Measurements from ENCODE around the gene OR10P1. TPM values are rescaled to one million over a fixed set of nuclear protein-coding genes. Genes with fewer than 3 reads are reported as not detected.
"Not testable (repeated sequence)": the region's sequence is repeated elsewhere in the genome, so short reads cannot be mapped to it uniquely, and the experiment has no call there.

OR10P1 gene
- total RNA-seq, 8 experiments from 2014 or later: 0.25 to 1.1 (median 0.45) TPM; not detected in 5

DNA sequence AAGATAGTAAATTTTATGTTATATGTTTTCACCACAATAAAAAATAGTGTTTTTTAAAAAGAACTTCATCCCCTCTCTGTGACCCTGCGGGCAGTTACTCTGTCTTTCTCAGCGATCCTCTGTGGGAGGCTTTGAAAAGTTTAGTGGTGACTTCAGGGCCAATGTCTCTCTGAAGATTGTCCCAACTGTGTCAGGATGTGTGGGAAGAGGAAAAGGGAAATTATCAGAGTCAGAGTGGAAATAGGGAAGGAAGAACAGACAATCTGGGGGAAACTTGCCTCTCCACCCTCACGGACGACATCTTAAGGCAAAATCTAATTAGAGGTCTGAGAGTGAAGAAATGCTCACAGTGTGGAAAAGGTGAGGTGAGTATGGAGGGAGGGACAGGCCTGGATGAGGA is 3.5 kb upstream of the OR10P1 start:
- in situ Hi-C loops (cut with MboI; ENCODE audit: low pct_unique_long_range_greater_than_20kb in 2 of 9, low sequenced_read_pairs in 9 of 9, unreplicated experiment in 9 of 9): loop anchor here in 3 of 9 experiments (25.0 kb wide), 1 partner anchor 446 kb away; no protein-coding TSS in a partner anchor
- H3K4me3 ChIP-seq: no peak overlapping the region
- H3K27ac ChIP-seq: no peak overlapping the region
- ATAC-seq (replicated peaks in 6 of 8): no peak
- no peaks in the 10 kb centered on the region for H3K4me1 ChIP-seq (replicated peaks in 1 of 2)
- 0 to 100% (median 80%) methylated on average over 1 to 4 of the region's 4 CpGs for WGBS, 10 experiments

- Histone ChIP-seq H3K4me3 (no peak overlapping the region), H3K27ac (no peak overlapping the region), H3K4me1 (replicated peaks in 1 of 2) (no peaks in the 10 kb centered on the region)
- WGBS, 10 experiments: 19 to 100% (median 70%) methylated on average over 1 to 5 of the region's 6 CpGs
- in situ Hi-C loops (cut with MboI; ENCODE audit: low pct_unique_long_range_greater_than_20kb in 2 of 9, low sequenced_read_pairs in 9 of 9, unreplicated experiment in 9 of 9): loop anchor here in 3 of 9 experiments (25.0 kb wide), 1 partner anchor 449 kb away; no protein-coding TSS in a partner anchor
- ATAC-seq (replicated peaks in 6 of 8): no peak
Measured at GRCh38 chr12:55636116-55636655, 506 bp upstream of the OR10P1 start.

DNA sequence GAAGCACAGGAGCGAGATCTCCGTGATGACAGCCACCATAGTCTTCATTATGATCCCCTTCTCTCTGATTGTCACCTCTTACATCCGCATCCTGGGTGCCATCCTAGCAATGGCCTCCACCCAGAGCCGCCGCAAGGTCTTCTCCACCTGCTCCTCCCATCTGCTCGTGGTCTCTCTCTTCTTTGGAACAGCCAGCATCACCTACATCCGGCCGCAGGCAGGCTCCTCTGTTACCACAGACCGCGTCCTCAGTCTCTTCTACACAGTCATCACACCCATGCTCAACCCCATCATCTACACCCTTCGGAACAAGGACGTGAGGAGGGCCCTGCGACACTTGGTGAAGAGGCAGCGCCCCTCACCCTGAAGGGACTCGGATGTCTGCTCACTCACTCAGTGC is 775 bp downstream of the OR10P1 start:
- Histone ChIP-seq H3K4me3 (no peak overlapping the region), H3K4me1 (replicated peaks in 1 of 2) (no peaks in the 10 kb centered on the region), H3K27ac (no peak overlapping the region)
- 0 to 92% (median 72%) methylated on average over 1 to 10 of the region's 15 CpGs; no CpG with 5 or more reads in 3 of the 10 experiments for WGBS, 10 experiments
- in situ Hi-C loops (cut with MboI; ENCODE audit: low pct_unique_long_range_greater_than_20kb in 2 of 9, low sequenced_read_pairs in 9 of 9, unreplicated experiment in 9 of 9): loop anchor here in 3 of 9 experiments (25.0 kb wide), 1 partner anchor 450 kb away; no protein-coding TSS in a partner anchor
- ATAC-seq (replicated peaks in 6 of 8): no peak

GRCh38 chr12:55641595-55641994 is 4.9 kb downstream of the OR10P1 start:
- ATAC-seq (replicated peaks in 6 of 8): no peak

DNA sequence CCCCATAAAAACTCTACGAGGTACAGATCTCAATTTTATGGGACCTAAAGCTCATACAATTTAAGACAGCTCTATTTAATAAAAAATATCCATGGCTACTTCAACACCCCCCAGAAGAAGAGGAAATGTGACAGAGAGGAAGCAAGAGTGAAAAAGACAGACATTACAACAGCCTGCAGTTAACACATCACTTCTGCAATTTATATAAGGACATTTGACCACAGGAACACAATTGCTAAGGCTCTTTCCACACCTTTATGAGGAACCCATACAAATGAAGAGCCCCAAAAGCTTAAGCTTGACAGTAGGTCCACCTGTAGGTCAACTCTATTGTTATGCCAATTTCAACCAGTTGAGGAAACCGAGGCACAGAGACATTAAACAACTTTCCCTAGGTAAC is 5.6 kb downstream of the OR10P1 start:
- no peak overlapping the region for H3K4me3 ChIP-seq
- ATAC-seq (replicated peaks in 6 of 8): no peak
- in situ Hi-C loops (cut with MboI; ENCODE audit: low pct_unique_long_range_greater_than_20kb in 2 of 9, low sequenced_read_pairs in 9 of 9, unreplicated experiment in 9 of 9): loop anchor here in 3 of 9 experiments (25.0 kb wide), 1 partner anchor 455 kb away; no protein-coding TSS in a partner anchor
- H3K4me1 ChIP-seq (replicated peaks in 1 of 2): no peaks in the 10 kb centered on the region
- 11 to 71% (median 40%) methylated on average over 1 to 2 of the region's 2 CpGs; no CpG with 5 or more reads in 1 of the 10 experiments for WGBS, 10 experiments
- no peak overlapping the region for H3K27ac ChIP-seq

More at GRCh38 chr12:55641595-55641994, 4.9 kb downstream of the OR10P1 start:
- Histone ChIP-seq H3K27ac (no peak overlapping the region), H3K4me3 (no peak overlapping the region), H3K4me1 (replicated peaks in 1 of 2) (no peaks in the 10 kb centered on the region)
- WGBS, 10 experiments: 15 to 80% (median 49%) methylated on average over 2 to 5 of the region's 7 CpGs; no CpG with 5 or more reads in 4 of the 10 experiments
- in situ Hi-C loops (cut with MboI; ENCODE audit: low pct_unique_long_range_greater_than_20kb in 2 of 9, low sequenced_read_pairs in 9 of 9, unreplicated experiment in 9 of 9): loop anchor here in 3 of 9 experiments (25.0 kb wide), 1 partner anchor 454 kb away; no protein-coding TSS in a partner anchor

- 46 to 93% (median 62%) methylated on average over 1 to 5 of the region's 7 CpGs; no CpG with 5 or more reads in 2 of the 10 experiments for WGBS, 10 experiments
- Histone ChIP-seq H3K27ac (no peak overlapping the region), H3K4me3 (no peak overlapping the region), H3K4me1 (replicated peaks in 1 of 2) (no peaks in the 10 kb centered on the region)
- in situ Hi-C loops (cut with MboI; ENCODE audit: low pct_unique_long_range_greater_than_20kb in 2 of 9, low sequenced_read_pairs in 9 of 9, unreplicated experiment in 9 of 9): loop anchor here in 3 of 9 experiments (25.0 kb wide), 1 partner anchor 455 kb away; no protein-coding TSS in a partner anchor
- ATAC-seq (replicated peaks in 6 of 8): peak in 1 of 8 experiments; percentile 44
Measured at GRCh38 chr12:55642669-55643068, 6.0 kb downstream of the OR10P1 start.

- no peak for ATAC-seq (replicated peaks in 6 of 8)
- in situ Hi-C loops (cut with MboI; ENCODE audit: low pct_unique_long_range_greater_than_20kb in 2 of 9, low sequenced_read_pairs in 9 of 9, unreplicated experiment in 9 of 9): loop anchor here in 3 of 9 experiments (25.0 kb wide), 1 partner anchor 457 kb away; no protein-coding TSS in a partner anchor
- Histone ChIP-seq H3K27ac (no peak overlapping the region), H3K4me1 (replicated peaks in 1 of 2) (no peaks in the 10 kb centered on the region), H3K4me3 (no peak overlapping the region)
- WGBS, 10 experiments: 20 to 100% (median 56%) methylated on average over 1 of the region's 1 CpG; no CpG with 5 or more reads in 2 of the 10 experiments
Measured at GRCh38 chr12:55644591-55644990, 7.9 kb downstream of the OR10P1 start.

- in situ Hi-C loops (cut with MboI; ENCODE audit: low pct_unique_long_range_greater_than_20kb in 2 of 9, low sequenced_read_pairs in 9 of 9, unreplicated experiment in 9 of 9): loop anchor here in 3 of 9 experiments (25.0 kb wide), 1 partner anchor 460 kb away; no protein-coding TSS in a partner anchor
- Histone ChIP-seq H3K4me3 (no peak overlapping the region), H3K27ac (no peak overlapping the region), H3K4me1 (replicated peaks in 1 of 2) (no peaks in the 10 kb centered on the region)
- no peak for ATAC-seq (replicated peaks in 6 of 8)
- WGBS, 10 experiments: 50 to 100% (median 80%) methylated on average over 1 to 5 of the region's 5 CpGs; no CpG with 5 or more reads in 1 of the 10 experiments
Measured at GRCh38 chr12:55647027-55647426, 10.3 kb downstream of the OR10P1 start.

GRCh38 chr12:55650620-55651298 is 14.1 kb downstream of the OR10P1 start:
- peak in 2 of 8 experiments; percentile 24 to 57 for ATAC-seq (replicated peaks in 6 of 8)
- in situ Hi-C loops (cut with MboI; ENCODE audit: low pct_unique_long_range_greater_than_20kb in 2 of 9, low sequenced_read_pairs in 9 of 9, unreplicated experiment in 9 of 9); H3K27ac ChIP-seq; H3K4me3 ChIP-seq; H3K4me1 ChIP-seq (replicated peaks in 1 of 2): not testable (repeated sequence)
- 27 to 100% (median 69%) methylated on average over 1 to 4 of the region's 4 CpGs for WGBS, 10 experiments

- peak in 2 of 8 experiments; percentile 54 to 69 for ATAC-seq (replicated peaks in 6 of 8)
- no peak overlapping the region for H3K4me3 ChIP-seq
- H3K4me1 ChIP-seq (replicated peaks in 1 of 2): no peaks in the 10 kb centered on the region
- in situ Hi-C loops (cut with MboI; ENCODE audit: low pct_unique_long_range_greater_than_20kb in 2 of 9, low sequenced_read_pairs in 9 of 9, unreplicated experiment in 9 of 9): no loop called here
- 0 to 80% (median 54%) methylated on average over 1 to 5 of the region's 5 CpGs; no CpG with 5 or more reads in 4 of the 10 experiments for WGBS, 10 experiments
- no peak overlapping the region for H3K27ac ChIP-seq
Measured at GRCh38 chr12:55651299-55651683, 14.6 kb downstream of the OR10P1 start.

- H3K4me3 ChIP-seq: no peak overlapping the region
- 0 to 90% (median 40%) methylated on average over 1 to 3 of the region's 3 CpGs; no CpG with 5 or more reads in 3 of the 10 experiments for WGBS, 10 experiments
- ATAC-seq (replicated peaks in 6 of 8): no peak
- in situ Hi-C loops (cut with MboI; ENCODE audit: low pct_unique_long_range_greater_than_20kb in 2 of 9, low sequenced_read_pairs in 9 of 9, unreplicated experiment in 9 of 9): no loop called here
- no peaks in the 10 kb centered on the region for H3K4me1 ChIP-seq (replicated peaks in 1 of 2)
- no peak overlapping the region for H3K27ac ChIP-seq
Measured at GRCh38 chr12:55652352-55652751, 15.7 kb downstream of the OR10P1 start.

- ATAC-seq (replicated peaks in 6 of 8): no peak
- WGBS, 10 experiments: 33 to 70% (median 49%) methylated on average over 1 to 3 of the region's 3 CpGs; no CpG with 5 or more reads in 6 of the 10 experiments
- in situ Hi-C loops (cut with MboI; ENCODE audit: low pct_unique_long_range_greater_than_20kb in 2 of 9, low sequenced_read_pairs in 9 of 9, unreplicated experiment in 9 of 9): no loop called here
Measured at GRCh38 chr12:55653031-55653430, 16.3 kb downstream of the OR10P1 start.

More at GRCh38 chr12:55653031-55653430, 16.3 kb downstream of the OR10P1 start:
- no peak overlapping the region for H3K27ac ChIP-seq
- no peaks in the 10 kb centered on the region for H3K4me1 ChIP-seq (replicated peaks in 1 of 2)
- no peak overlapping the region for H3K4me3 ChIP-seq

All from motor neuron (in vitro differentiated cells).